Thymus (tissue), 11 donors: ENCODE data around the gene TXNL1. TPM values are rescaled to one million over a fixed set of nuclear protein-coding genes. Genes with fewer than 3 reads are reported as not detected.
"Not testable (repeated sequence)": the region's sequence is repeated elsewhere in the genome, so short reads cannot be mapped to it uniquely, and the experiment has no call there.

Experiments
- DNase-seq, 9 donors: peaks; one replicate each; pipeline ENCODE4 v3.0.0-alpha.2; 2013; ENCODE audit warnings: low spot score in 9 of 9, low read depth in 6 of 9, missing footprints in 1 of 9
- H3K27ac ChIP-seq, 2 donors: one replicate each; pipeline ENCODE4 v1.5.1; 2013; ENCODE audit warnings: control low read depth in 1 of 2, low read depth in 1 of 2, low read length in 1 of 2, mild to moderate bottlenecking in 1 of 2, moderate library complexity in 1 of 2
- H3K27me3 ChIP-seq, 2 donors: one replicate each; pipeline ENCODE4 v1.5.1; 2013; ENCODE audit warnings: low read length in 1 of 2; ENCODE audit not compliant: control insufficient read depth in 2 of 2, insufficient read depth in 1 of 2
- H3K36me3 ChIP-seq, 2 donors: one replicate each; pipeline ENCODE4 v1.5.1; 2013; ENCODE audit warnings: low read length in 1 of 2, mild to moderate bottlenecking in 1 of 2, moderate library complexity in 1 of 2; ENCODE audit not compliant: control insufficient read depth in 2 of 2, insufficient read depth in 2 of 2
- H3K4me1 ChIP-seq, 2 donors: one replicate each; pipeline ENCODE4 v1.5.1; 2013; ENCODE audit warnings: low read length in 2 of 2; ENCODE audit not compliant: control insufficient read depth in 2 of 2, insufficient read depth in 2 of 2
- H3K4me3 ChIP-seq, 2 donors: one replicate each; pipeline ENCODE4 v1.5.1; 2013; ENCODE audit warnings: low read length in 2 of 2, control low read depth in 1 of 2, mild to moderate bottlenecking in 1 of 2
- H3K9me3 ChIP-seq, 2 donors: one replicate each; pipeline ENCODE4 v1.5.1; 2013; ENCODE audit warnings: low read length in 1 of 2, mild to moderate bottlenecking in 1 of 2; ENCODE audit not compliant: control insufficient read depth in 2 of 2, insufficient read depth in 1 of 2
- WGBS: extraction: QIAGEN DNeasy Blood & Tissue Kit; methylation state at CpG from one replicate; pipeline ENCODE4 v1.1.7; 2013; 5-methylcytosine and 5-hydroxymethylcytosine counted together
- polyA plus RNA-seq: library from polyadenylated mRNA; stranded (reverse); fragments of 200-250 nt; gene quantifications from one replicate; pipeline ENCODE4 v1.2.3, GENCODE V29; 2013
- total RNA-seq: library from RNA; stranded (reverse); fragments of 120-200 nt; gene quantifications from one replicate; pipeline ENCODE4 v1.2.4, GENCODE V29; 2013
- donor health status: healthy.

Gene TXNL1
- total and polyA plus RNA-seq, 2 donors: 39.3 to 77.7 TPM

DNA sequence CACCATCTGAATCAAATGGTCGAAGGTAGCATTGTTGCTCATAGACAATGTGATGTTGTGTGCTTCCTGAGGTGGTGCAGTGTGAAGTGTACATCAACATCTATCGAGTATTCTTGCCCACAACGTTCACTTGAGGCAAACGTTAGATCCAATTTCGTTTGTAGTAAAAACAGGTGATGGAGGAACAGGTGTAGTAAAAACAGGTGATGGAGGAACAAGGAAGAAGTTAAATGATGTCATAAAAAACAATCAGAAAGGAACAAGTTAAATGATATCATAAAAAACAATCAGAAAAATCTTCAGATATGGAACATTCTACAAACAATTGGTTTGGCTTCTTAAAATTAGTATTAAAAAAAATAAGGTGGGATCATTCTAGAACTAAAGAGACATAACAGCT lies 24.1 kb upstream of the TXNL1 start:
- no peaks in the 10 kb centered on the region for H3K36me3 ChIP-seq
- no peak overlapping the region for H3K27ac ChIP-seq
- H3K4me1 ChIP-seq: no peaks in the 10 kb centered on the region
- 94% methylated on average over 5 of the region's 5 CpGs for WGBS
- H3K27me3 ChIP-seq: no peaks in the 10 kb centered on the region
- H3K4me3 ChIP-seq: no peak overlapping the region
- no peaks in the 10 kb centered on the region for H3K9me3 ChIP-seq
- DNase-seq: no peak

DNA sequence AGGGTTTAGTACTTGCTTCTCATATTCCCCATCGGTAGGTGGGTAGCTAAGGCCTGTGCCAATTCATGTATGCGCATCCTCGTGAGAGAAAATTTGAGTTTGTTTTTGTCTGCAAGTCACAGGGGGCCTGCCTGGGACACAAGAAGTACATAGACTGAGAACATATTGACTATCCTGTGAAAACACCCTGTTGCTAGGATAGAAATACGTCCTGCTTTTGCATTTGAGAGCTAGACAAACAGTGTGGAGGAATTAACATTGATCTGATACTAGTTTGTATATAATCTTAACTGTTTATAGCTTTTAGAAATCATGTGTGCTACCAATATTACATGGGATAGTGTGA lies 23.6 kb upstream of the TXNL1 start:
- 50% methylated on average over 4 of the region's 4 CpGs for WGBS
- Histone ChIP-seq H3K4me3 (no peak overlapping the region), H3K27me3 (no peaks in the 10 kb centered on the region), H3K27ac (no peak overlapping the region), H3K4me1 (no peaks in the 10 kb centered on the region), H3K9me3 (no peaks in the 10 kb centered on the region), H3K36me3 (no peaks in the 10 kb centered on the region)
- no peak for DNase-seq

DNA sequence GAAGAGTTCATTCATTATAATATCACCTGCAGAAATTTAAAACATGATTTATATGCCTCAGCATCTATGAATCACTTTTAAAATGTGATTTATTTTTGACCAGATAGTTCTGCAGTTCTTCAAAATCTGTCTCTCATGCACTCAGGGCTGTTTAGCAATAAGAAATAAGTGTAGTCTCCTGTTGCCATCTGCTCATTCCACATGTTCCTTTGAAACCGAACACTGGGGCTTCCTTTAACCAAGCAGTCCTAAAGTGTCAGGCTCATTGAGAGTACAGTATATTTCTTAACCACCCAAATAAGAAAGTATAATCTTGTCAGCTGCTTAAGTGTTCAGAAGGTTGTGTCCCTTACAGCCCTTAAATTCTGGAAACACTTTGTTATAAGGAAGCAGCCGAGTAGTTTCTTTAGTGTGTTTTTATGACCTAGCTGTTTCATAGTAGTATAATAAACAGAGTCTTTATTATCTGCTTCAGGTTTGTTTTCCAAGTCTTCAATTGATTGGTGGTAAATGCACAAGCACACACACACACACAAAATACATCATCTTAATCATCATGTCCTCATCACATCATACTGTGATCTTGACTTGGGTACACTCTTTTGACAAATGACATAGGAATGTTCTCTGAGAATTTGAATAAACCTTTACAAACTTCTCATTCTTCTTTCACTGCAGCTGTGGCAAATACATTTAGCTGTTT lies 23.1 kb upstream of the TXNL1 start:
- DNase-seq: no peak
- WGBS: 47% methylated on average over 2 of the region's 2 CpGs
- no peaks in the 10 kb centered on the region for H3K9me3 ChIP-seq
- no peaks in the 10 kb centered on the region for H3K36me3 ChIP-seq
- no peak overlapping the region for H3K4me3 ChIP-seq
- no peak overlapping the region for H3K27ac ChIP-seq
- no peaks in the 10 kb centered on the region for H3K27me3 ChIP-seq
- H3K4me1 ChIP-seq: no peaks in the 10 kb centered on the region

DNA sequence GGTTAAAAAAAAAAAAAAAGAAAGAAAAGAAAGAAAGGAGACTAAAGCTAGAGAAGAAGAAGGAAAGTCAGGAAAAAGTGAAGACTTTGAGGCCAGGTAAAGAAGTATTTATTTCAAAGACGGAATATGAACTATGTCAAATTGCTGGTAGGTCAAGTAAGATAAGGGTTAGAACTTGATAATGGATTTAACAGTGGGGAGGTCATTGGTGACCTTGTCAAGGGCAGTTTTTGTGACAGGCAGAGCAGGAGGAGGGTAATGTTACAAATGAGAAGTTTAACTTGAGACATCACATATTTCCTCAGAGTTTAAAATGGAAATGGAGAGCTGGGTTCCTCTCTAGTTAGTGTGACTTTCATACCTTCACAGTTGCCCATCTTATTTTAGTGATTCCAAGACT lies 22.3 kb upstream of the TXNL1 start:
- Histone ChIP-seq H3K36me3 (no peaks in the 10 kb centered on the region), H3K4me3 (no peak overlapping the region), H3K9me3 (no peaks in the 10 kb centered on the region), H3K27ac (no peak overlapping the region), H3K27me3 (no peaks in the 10 kb centered on the region), H3K4me1 (no peaks in the 10 kb centered on the region)
- no peak for DNase-seq
- 97% methylated on average over 1 of the region's 1 CpG for WGBS

DNA sequence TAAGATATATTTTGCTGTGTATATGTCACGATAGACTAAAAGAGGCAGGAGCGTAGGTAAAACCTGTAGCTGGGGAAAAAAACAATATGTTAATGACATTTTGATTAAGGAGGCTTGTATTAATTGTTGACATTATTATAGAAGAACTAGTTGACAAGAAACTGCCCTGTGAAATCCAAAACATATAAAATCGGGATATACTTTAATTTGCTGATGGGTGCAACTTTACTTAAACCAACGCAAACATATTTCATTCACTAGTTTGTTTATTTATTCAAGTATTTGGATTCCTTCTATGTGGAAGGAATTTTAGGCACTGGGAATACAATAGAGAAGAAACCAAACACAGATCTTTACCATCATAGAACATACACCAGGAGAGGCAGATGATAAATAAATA lies 20.7 kb upstream of the TXNL1 start:
- Histone ChIP-seq H3K4me3 (no peak overlapping the region), H3K27ac (no peak overlapping the region), H3K4me1 (no peaks in the 10 kb centered on the region), H3K27me3 (no peaks in the 10 kb centered on the region), H3K9me3 (peaks cover 0 to 2% of the 10 kb centered on the region in 2 donors), H3K36me3 (no peaks in the 10 kb centered on the region)
- no peak for DNase-seq
- 98% methylated on average over 4 of the region's 4 CpGs for WGBS

DNA sequence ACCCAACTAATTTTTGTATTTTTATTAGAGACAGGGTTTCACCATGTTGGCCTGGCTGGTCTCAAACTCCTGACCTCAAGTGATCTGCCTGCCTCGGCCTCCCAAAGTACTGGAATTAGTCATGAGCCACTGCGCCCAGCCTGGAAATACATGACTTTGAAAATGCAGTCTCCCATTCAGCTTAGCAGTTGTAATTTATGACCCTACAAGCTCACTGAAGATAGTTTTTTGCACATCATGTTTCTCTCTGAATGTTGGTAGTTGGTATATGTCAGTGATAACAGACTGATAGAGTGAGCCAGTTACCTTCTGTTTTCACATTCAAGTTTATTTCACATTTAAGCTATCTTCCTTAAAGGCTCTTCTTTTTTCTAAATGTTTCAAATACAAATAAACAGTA lies 19.9 kb upstream of the TXNL1 start:
- H3K27ac ChIP-seq: no peak overlapping the region
- peaks cover 0 to 5% of the 10 kb centered on the region in 2 donors for H3K9me3 ChIP-seq
- H3K27me3 ChIP-seq: no peaks in the 10 kb centered on the region
- 97% methylated on average over 2 of the region's 2 CpGs for WGBS
- H3K4me1 ChIP-seq: peaks cover 0 to 1% of the 10 kb centered on the region in 2 donors
- no peaks in the 10 kb centered on the region for H3K36me3 ChIP-seq
- no peak overlapping the region for H3K4me3 ChIP-seq
- DNase-seq: no peak

DNA sequence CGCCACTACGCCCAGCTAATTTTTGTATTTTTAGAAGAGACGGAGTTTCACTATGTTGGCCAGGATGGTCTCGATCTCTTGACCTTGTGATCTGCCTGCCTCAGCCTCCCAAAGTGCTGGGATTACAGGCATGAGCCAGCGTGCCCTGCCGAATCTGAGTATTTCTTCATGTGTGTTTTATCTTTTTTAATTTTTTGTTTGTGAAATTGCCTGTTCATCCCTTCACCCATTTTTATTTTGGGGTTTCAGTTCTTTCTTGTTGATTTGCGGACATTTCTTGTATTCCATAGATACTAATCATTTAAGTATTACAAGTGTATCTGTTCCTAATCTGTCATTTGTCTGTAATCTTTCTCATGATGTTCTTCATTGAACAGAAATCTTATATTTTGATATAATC lies 15.9 kb upstream of the TXNL1 start:
- not testable (repeated sequence) for H3K27ac ChIP-seq, DNase-seq, H3K27me3 ChIP-seq, H3K4me3 ChIP-seq, H3K9me3 ChIP-seq, H3K36me3 ChIP-seq
- WGBS: 97% methylated on average over 7 of the region's 7 CpGs
- H3K4me1 ChIP-seq: peaks cover 4 to 14% of the 10 kb centered on the region in 2 donors

DNA sequence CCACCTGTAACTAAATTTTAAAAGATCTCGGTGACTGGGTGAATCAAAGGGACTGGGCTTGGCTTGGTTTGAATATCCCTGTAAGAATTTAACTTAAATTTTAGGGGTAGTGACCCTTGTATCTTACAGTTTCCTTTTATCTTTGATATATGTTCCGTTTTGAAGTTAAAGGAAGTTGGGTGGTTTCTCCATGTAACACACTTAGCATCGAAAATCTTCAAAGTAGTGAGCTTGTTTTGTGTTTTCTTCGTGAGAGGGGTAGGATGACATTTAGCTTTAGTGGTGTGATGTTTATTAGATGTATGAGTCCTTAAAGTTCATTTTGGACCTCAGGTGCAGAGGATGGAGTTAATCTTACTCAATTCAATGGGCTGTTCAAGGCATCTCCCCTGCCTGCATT lies 14.4 kb upstream of the TXNL1 start:
- Histone ChIP-seq H3K4me3 (peak overlapping the region in 1 of 2 donors; percentile 1), H3K36me3 (no peaks in the 10 kb centered on the region), H3K9me3 (peaks cover 0 to 5% of the 10 kb centered on the region in 2 donors), H3K27ac (peak overlapping the region in 1 of 2 donors; percentile 46), H3K4me1 (peaks cover 4 to 14% of the 10 kb centered on the region in 2 donors), H3K27me3 (no peaks in the 10 kb centered on the region)
- peak in 4 of 9 donors; percentile 15 to 67 (median 39) for DNase-seq
- 21% methylated on average over 4 of the region's 4 CpGs for WGBS

DNA sequence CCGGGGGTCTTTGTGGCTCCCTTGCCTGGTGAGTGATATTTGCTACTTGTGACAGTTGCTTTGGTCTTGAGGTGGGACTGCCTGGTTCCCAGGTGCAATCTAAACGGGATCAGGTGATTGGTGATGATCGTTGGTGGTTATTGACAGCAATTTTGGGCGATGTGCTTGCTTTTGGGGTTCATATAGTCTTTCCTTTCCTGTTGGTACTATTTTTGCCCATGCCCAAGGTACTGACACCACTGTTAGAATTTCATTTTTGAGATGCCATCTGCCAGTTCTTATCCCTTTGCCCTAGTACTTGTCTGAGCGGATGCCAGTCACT lies 13.3 kb upstream of the TXNL1 start:
- H3K27ac ChIP-seq: peak overlapping the region; percentile 88 to 96
- peak in 2 of 9 donors; percentile 14 to 23 for DNase-seq
- peaks cover 0 to 5% of the 10 kb centered on the region in 2 donors for H3K9me3 ChIP-seq
- 15% methylated on average over 5 of the region's 5 CpGs for WGBS
- peak overlapping the region; percentile 78 to 82 for H3K4me3 ChIP-seq
- H3K4me1 ChIP-seq: peaks cover 4 to 14% of the 10 kb centered on the region in 2 donors
- no peaks in the 10 kb centered on the region for H3K36me3 ChIP-seq
- H3K27me3 ChIP-seq: no peaks in the 10 kb centered on the region
